GM21737 (cell line): ENCODE results near the gene MYH6.

Experiments
- ATAC-seq: cut with Tn5 transposase; IDR thresholded peaks from one replicate; pipeline ENCODE4 v1.9.1; 2021; ENCODE audit warnings: mild to moderate bottlenecking, moderate library complexity; ENCODE audit not compliant: unreplicated experiment

The MYH6 gene

DNA sequence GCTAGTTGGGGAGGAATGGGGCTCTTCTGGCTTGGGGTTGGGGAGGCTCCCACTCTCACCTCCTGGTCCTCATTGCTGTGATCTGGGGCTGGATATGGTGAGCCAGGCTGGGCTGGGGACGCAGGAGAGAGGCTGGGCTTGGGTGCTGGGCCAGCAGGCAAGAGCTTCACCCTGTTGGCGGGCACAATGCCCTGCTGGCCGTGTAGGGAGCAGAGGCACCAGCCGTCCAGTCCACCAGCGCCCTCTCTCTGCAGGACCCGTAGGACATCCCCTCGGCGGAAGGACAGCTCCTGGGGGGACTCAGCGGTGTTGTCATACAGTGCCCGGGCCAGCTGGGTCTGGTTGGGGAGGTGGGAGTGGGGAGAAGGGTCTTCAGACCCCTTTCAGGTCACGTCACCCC, 47.6 kb downstream of the MYH6 start:
- ATAC-seq: no peak

DNA sequence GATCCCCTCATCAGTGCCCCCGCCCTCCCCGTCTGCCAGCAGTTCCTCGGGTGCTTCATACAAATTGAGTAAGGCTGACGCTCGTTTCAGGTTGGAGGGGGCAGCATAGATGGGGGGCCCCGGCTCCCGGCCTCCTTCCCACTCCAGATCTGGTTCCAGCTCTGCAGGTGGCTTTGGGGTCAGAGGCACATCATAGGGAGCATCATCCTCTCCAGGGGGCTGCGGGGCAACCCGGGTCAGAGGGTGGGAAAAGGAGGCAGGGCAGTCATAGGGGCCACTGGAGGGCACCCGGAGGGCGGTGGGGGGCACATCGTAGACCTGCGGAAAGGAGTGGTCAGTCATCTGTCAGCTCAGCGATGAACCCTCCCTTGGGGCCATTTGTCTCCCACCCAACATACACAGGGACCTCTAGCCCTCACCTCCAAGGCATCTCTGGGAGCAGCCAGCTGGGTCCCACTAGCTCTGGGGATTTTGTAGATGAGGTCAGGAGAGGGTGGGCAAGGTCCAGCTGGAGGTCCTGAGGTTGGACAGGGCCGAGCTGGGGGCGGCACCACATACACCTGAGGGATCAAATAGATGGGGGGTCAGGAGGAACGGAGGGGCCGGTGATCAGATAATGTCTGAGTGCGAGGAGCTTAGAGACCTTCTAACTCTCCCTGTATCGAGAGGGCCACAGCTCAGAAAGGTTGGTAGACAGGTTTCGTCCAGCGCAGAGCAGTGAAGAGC, 48.2 kb downstream of the MYH6 start:
- ATAC-seq: no peak

DNA sequence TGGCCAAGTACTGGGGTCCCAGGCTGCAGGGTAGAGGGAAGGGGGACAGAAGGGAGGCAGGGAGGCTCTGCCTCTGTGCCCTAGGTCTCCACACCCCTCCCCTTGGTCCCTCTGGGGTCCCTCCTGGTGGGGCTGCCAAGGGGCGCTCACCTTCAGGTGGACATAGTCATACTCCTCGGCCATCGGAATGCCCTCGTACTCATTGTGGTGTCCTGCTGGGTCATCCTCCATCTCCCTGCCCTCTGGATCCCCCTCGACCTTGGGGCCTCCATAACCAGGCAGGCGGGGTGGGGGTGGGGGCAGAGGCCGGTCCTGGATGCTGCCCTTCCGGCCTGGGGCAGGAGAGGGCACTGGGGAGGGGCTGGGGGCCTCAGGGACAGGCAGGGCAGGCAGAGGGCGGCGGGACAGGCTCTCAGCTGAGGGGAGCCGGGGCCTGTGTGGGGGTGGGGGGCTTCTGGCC, 48.9 kb downstream of the MYH6 start:
- ATAC-seq: no peak

GRCh38 chr14:23358553-23359166, 49.4 kb downstream of the MYH6 start:
- ATAC-seq: no peak

GRCh38 chr14:23358042-23358441, 50.0 kb downstream of the MYH6 start:
- ATAC-seq: no peak

DNA sequence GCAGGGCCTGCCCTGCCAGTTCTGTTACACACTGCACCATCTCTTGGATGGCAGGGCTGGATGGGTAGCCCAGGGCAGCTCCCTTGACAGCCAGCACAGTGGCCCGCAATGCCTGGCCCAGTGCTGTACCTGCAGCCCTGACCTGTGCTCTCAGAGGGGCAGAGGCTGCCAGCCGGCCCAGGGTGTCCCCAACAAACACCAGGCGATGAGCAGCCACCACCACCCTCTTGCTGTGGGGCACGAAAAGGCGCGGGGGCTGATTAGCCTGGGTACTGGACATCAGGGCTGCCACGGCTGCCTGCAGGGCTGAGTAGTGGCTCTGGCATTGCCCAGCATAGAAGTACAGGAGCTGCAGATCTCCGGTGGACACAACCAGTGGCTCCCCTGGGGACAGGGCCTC, 50.8 kb downstream of the MYH6 start:
- ATAC-seq: no peak

DNA sequence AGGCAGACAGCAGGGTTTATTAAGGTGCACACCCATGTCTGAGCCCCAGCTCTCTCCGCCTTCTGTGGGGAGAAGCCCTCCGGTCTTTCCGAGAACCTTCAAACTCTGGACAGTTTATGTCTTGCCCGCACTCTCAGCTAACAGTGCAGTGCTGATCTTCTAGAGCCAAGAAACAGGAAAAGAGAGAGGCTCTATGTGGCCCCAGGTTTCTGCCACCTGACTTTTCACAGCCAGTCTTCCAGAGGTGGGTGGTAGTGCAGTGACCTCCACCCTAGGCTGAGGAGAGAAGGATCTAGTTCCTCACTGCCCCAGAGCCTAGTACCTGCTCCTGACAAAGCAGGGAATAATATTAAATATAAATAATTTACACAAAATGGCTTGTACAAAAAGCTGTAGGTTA, 51.4 kb downstream of the MYH6 start:
- no peak for ATAC-seq

DNA sequence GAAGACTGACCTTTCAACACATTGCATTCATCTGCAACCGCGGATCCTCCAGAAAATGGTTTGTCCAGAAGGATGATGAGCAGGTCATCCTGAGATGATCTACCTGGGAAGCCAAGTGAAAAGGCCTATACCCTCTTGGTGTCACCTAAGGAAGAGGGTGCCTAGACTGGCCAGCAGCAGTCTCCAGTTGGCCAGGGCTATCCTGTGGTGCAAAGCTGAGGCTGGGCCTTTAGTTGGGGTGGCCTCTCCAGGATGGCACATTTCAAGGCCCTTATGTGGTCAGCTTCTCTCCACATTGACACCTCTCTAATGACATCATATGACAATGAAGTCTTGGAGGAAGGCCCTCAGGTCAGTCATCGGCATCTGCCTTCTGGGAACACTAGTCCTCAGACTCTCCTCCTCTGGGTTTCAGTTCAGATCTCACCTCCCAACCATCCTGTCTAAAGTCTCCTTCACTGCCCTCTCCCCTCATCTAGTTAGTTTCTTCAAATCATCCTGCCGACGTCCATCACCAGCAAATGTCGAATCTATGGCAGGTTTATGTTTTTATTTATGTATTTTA, 52.1 kb downstream of the MYH6 start:
- no peak for ATAC-seq

- no peak for ATAC-seq
These were observed 53.1 kb downstream of the MYH6 start for GRCh38 chr14:23354990-23355389.

DNA sequence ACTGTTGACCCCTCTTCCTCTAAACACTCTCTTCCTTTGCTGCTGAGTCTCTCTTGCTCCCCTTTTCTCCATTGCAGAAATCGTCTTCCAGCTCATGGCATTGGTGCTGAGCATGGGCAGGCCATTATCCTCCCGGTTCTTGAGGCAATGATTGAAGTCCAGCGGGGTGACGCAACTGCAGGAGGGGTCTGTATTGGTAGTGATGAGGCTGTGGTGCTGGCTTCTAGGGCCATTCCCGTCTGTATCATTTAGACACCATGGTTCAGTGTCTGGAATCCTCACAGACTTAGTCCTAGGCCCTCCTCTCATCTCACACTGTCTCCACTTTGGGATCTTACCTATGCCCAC, 54.7 kb downstream of the MYH6 start:
- ATAC-seq: no peak

DNA sequence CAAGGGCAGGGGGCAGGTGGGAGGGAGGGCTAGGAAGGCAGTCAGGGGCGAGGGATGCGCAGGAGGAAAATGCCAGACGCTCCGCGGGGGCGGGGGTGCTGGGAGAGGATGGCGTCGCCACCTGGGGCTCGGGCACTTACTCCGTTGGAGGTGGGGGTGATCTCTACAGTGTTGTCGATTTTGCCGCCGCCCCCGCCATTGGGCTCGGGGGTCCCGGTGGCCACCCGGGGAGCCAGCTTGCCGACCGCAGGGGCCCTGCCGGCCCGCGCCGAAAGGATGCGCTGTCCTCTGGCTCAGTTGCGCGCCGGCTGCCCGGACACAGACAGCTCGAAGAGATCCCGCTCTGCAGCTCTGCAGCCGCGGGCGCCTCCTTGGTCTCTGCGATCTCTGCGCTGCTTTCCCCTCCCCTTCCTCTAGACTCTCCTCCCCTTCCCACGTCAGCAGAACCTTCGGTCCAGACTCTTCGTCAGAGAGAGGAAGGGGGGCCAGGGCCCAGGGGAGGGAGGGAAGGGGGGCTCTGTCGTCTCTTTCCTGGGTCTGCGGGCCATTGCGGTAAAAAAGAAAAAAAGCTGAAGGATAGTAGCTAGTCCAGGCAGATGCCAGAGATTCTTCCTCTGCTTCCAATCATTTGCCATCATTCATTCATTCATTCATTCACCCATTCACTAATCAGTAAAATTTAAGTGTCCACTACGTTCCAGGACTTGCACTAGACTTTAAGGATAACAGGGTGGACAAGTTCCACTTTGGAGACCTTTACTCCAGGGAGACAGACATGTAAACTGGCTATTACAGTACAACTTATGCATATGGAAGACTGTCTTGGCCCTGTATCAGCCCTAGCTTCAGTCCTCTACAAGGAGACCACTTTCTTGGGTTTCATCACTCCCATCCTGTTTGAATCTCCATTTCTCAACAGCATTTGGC, 55.3 kb downstream of the MYH6 start, which contains the start of gene SLC22A17:
Gene SLC22A17 (minus strand): TSS at position 382 of the 927 bp plus-strand sequence.
- no peak for ATAC-seq

GRCh38 chr14:23351681-23352505, 56.2 kb downstream of the MYH6 start:
- ATAC-seq: no peak

DNA sequence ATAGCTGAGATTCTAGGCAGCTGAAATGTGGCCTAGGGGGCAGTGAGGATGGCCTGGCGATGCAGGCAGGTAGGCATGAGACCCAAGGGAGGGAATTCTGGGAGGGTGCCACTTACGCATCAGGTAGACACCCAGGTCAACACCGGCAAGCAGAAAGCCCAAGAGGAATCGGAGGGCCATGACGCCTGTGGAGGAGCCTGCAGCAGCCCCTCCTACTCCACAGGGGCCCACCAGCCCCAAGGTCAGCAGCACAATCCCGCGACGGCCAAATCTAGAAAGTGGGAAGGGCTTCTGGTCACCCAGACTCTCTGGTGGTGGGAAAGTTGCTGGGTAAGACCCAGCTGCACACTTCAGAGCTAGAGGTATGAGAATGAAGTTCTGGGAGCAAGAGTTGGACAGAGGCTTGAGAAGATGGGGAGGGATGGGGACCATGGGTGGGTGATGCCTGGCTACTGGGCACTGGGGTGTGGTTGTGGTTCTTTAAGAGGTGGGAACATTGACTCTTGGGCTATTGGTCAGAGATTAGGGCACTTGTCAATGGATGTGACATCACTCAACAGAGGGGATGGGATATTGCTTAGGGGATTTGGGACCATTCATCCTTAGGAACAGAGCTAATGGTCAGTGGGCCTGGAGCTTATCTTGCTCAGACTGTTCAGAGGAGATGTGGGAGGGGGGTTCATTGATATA, 58.8 kb downstream of the MYH6 start:
- no peak for ATAC-seq

DNA sequence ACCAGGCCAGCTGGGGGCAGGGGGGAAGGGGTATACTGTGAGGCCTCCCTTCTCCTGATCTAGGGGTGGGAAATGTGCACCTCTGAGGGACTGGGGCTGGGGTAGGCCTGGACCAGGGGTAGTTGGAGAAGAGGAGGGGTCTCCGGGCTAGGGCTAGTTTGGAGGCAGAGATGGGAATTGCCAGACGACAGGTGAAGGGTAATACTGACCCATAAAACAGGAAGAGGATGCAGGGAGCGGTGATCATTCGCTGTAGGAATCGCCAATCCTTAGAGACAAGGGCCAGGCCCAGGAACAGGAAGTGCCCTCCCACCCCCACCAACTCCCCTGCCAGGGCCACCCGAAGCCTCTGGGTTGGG, 59.8 kb downstream of the MYH6 start:
- ATAC-seq: no peak

- no peak for ATAC-seq
These were observed 60.4 kb downstream of the MYH6 start for GRCh38 chr14:23347406-23348296.

DNA sequence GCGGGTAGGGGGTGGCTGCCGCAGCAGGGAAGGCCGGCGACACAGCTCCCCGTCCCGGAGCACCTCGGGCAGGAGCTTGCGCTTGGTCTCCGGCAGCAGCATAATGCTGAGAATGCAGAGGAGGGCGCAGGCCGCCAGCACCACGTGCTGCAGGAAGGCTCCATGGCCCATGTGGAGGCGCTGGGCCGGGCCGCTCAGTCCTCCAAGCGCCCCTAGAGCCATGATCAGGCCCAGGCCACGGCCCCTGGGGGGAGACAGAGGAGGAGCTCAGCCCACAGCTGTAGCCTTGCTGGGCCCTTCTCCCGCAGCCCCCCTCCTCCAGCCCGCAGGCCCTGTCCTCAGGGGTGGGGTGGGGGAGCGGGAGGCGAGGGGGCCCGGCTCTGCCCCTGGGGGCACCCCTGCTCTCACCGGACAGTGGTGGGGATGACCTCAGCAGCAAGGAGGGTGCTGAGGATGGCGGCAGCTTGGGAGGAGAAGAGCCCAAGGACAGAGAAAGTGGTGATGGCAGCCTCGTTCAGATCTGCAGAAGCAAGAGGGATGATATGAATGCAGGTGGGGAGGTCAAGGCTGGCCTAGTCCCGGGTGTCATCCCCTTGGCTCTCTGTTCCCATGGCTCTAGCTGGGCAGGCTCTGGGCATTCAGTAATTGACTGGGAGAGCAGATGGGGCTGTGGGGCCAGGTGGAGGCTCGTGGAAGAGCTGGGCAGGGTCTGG, 61.2 kb downstream of the MYH6 start:
- ATAC-seq: no peak

DNA sequence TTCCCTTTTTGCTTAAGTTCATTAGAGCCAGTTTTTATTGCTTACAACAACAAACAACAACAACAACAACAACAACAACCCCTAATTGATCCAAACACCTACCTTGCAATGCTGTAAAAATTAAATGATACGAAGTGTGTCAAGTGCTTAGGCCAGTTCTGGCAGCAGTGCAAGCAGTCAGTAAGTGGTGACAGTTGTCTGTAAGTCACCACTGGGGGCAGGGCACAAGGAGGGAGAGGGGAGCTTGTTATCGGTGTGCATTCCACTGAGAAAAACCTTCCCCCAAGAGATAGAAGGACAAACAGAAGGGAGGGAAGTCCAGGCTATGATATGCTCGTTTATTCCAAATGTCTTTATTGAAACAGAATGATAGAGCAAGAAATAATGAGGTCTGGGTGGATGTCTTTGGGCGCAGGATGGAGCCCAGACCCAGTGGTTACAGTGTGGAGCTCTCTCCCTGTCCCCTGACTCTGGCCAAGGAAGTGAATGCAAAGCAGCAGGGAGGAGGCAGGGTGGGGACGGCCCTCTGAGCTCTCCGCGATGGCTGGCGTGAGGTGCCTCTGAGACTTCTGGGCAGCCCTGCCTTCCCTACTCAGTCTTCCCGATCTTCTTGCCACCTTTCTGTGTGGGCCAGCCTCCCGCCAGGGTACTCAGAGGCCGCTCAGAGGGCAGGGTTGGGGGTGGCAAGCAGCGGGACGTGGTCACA, 61.9 kb downstream of the MYH6 start:
- ATAC-seq: no peak

GRCh38 chr14:23344481-23344880, 63.6 kb downstream of the MYH6 start:
- no peak for ATAC-seq
